HCT116 (cell line): ENCODE measurements around the gene TMEM125.

Experiments used
- POLR2A ChIP-seq: IDR thresholded peaks from 2 replicates; pipeline ENCODE4 v1.7.0; 2011; ENCODE audit warnings: borderline replicate concordance; ENCODE audit not compliant: insufficient read depth, insufficient read length; ENCODE audit errors: extremely low read depth
- REST ChIP-seq: IDR thresholded peaks from 2 replicates; pipeline ENCODE4 v1.6.1; 2012; ENCODE audit warnings: low read depth
- TF ChIP-seq, protein P1 (sequence below), 3 experiments: fragments of 200-600 bp in 1 of 3; sonication (generic) in 1 of 3; IDR thresholded peaks in 2 of 3; conservative IDR thresholded peaks in 1 of 3; 2 replicates each; pipeline ENCODE4 v1.5.1; 2012 to 2017; ENCODE audit warnings: low read depth in 2 of 3, low read length in 2 of 3, antibody characterized with exemption in 1 of 3, borderline replicate concordance in 1 of 3, control low read depth in 1 of 3, mild to moderate bottlenecking in 1 of 3, mixed read lengths in 1 of 3, mixed run types in 1 of 3, moderate library complexity in 1 of 3; ENCODE audit not compliant: insufficient read depth in 1 of 3

GRCh38 chr1:43237121-43237520 lies 32.7 kb upstream of the TMEM125 start:
- no peak for TF ChIP-seq POLR2A
- TF ChIP-seq, protein P1, sequence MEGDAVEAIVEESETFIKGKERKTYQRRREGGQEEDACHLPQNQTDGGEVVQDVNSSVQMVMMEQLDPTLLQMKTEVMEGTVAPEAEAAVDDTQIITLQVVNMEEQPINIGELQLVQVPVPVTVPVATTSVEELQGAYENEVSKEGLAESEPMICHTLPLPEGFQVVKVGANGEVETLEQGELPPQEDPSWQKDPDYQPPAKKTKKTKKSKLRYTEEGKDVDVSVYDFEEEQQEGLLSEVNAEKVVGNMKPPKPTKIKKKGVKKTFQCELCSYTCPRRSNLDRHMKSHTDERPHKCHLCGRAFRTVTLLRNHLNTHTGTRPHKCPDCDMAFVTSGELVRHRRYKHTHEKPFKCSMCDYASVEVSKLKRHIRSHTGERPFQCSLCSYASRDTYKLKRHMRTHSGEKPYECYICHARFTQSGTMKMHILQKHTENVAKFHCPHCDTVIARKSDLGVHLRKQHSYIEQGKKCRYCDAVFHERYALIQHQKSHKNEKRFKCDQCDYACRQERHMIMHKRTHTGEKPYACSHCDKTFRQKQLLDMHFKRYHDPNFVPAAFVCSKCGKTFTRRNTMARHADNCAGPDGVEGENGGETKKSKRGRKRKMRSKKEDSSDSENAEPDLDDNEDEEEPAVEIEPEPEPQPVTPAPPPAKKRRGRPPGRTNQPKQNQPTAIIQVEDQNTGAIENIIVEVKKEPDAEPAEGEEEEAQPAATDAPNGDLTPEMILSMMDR (IDR thresholded peaks at IDR 0.05 in 2 of 3, conservative IDR thresholded peaks at IDR 0.05 in 1 of 3; ENCODE audit: borderline replicate concordance in 1 of 3, insufficient read depth in 1 of 3, low read depth in 2 of 3, low read length in 2 of 3) = no peak
- TF ChIP-seq REST = no peak
